Smooth muscle cell of the brain vasculature (primary cell): ENCODE results near the gene PCBD2.
"Not testable (repeated sequence)": the region's sequence is repeated elsewhere in the genome, so short reads cannot be mapped to it uniquely, and the experiment has no call there.

Experiments
- DNase-seq: peaks from one replicate; pipeline ENCODE4 v3.0.0-alpha.2; 2012; ENCODE audit warnings: low read depth, low spot score

Gene PCBD2

GRCh38 chr5:134906811-134907210, 1.9 kb downstream of the PCBD2 start:
- DNase-seq: no peak

GRCh38 chr5:134910752-134911151, 5.8 kb downstream of the PCBD2 start:
- not testable (repeated sequence) for DNase-seq

GRCh38 chr5:134911285-134912206, 6.6 kb downstream of the PCBD2 start:
- no peak for DNase-seq

- no peak for DNase-seq
Observed at GRCh38 chr5:134913254-134913653, 8.3 kb downstream of the PCBD2 start.

GRCh38 chr5:134913795-134914194, 8.9 kb downstream of the PCBD2 start:
- DNase-seq: no peak

- DNase-seq: no peak
Observed at GRCh38 chr5:134917070-134917815, 12.3 kb downstream of the PCBD2 start.

- DNase-seq: no peak
Observed at GRCh38 chr5:134918861-134919260, 13.9 kb downstream of the PCBD2 start.

- DNase-seq: no peak
Observed at GRCh38 chr5:134920848-134921575, 16.1 kb downstream of the PCBD2 start.

- no peak for DNase-seq
Observed at GRCh38 chr5:134932508-134932907, 27.6 kb downstream of the PCBD2 start.

- no peak for DNase-seq
Observed at GRCh38 chr5:134934202-134934601, 29.3 kb downstream of the PCBD2 start.

GRCh38 chr5:134935711-134936602, 31.0 kb downstream of the PCBD2 start:
- DNase-seq: no peak

- no peak for DNase-seq
Observed at GRCh38 chr5:134937526-134937925, 32.6 kb downstream of the PCBD2 start.

GRCh38 chr5:134938030-134938429, 33.1 kb downstream of the PCBD2 start:
- DNase-seq: no peak

- no peak for DNase-seq
Observed at GRCh38 chr5:134939500-134939899, 34.6 kb downstream of the PCBD2 start.

- DNase-seq: no peak
Observed at GRCh38 chr5:134943547-134943946, 38.6 kb downstream of the PCBD2 start.

- DNase-seq: no peak
Observed at GRCh38 chr5:134944630-134945029, 39.7 kb downstream of the PCBD2 start.

GRCh38 chr5:134945041-134945440, 40.1 kb downstream of the PCBD2 start:
- DNase-seq: no peak

GRCh38 chr5:134948911-134949310, 44.0 kb downstream of the PCBD2 start:
- no peak for DNase-seq

- no peak for DNase-seq
Observed at GRCh38 chr5:134949316-134949715, 44.4 kb downstream of the PCBD2 start.

GRCh38 chr5:134957920-134958608, 53.1 kb downstream of the PCBD2 start:
- no peak for DNase-seq
